Hepatocyte (in vitro differentiated cells): ENCODE results near the gene ITPR1. TPM values are rescaled to one million over a fixed set of nuclear protein-coding genes. Genes with fewer than 3 reads are reported as not detected.

Experiments used
- DNase-seq: peaks from one replicate; pipeline ENCODE4 v3.0.0-alpha.2; 2016; ENCODE audit warnings: low spot score
- H2AFZ ChIP-seq: fragments of 200-600 bp; sonication (generic); 2 replicates; pipeline ENCODE4 v1.6.0; 2016; ENCODE audit warnings: antibody characterized with exemption, mild to moderate bottlenecking
- H3K27ac ChIP-seq: fragments of 200-600 bp; sonication (generic); 2 replicates; pipeline ENCODE4 v1.5.1; 2016; ENCODE audit warnings: mild to moderate bottlenecking
- H3K27me3 ChIP-seq: fragments of 200-600 bp; sonication (generic); 2 replicates; pipeline ENCODE4 v1.6.1; 2016
- H3K36me3 ChIP-seq: fragments of 200-600 bp; sonication (generic); replicated peaks from 2 replicates; pipeline ENCODE4 v1.5.1; 2016; ENCODE audit warnings: low read depth; ENCODE audit not compliant: insufficient read depth
- H3K4me1 ChIP-seq: fragments of 200-600 bp; sonication (generic); 2 replicates; pipeline ENCODE4 v1.5.1; 2016; ENCODE audit warnings: mild to moderate bottlenecking, moderate library complexity; ENCODE audit not compliant: insufficient read depth
- H3K4me2 ChIP-seq: fragments of 200-600 bp; sonication (generic); 2 replicates; pipeline ENCODE4 v1.6.0; 2016
- H3K4me3 ChIP-seq: fragments of 200-600 bp; sonication (generic); 2 replicates; pipeline ENCODE4 v1.5.1; 2016; ENCODE audit warnings: mild to moderate bottlenecking
- H3K79me2 ChIP-seq: fragments of 200-600 bp; sonication (generic); 2 replicates; pipeline ENCODE4 v1.6.0; 2017; ENCODE audit warnings: mild to moderate bottlenecking
- H3K9me2 ChIP-seq: fragments of 200-600 bp; sonication (generic); replicated peaks from 2 replicates; pipeline ENCODE4 v1.6.0; 2017; ENCODE audit warnings: mild to moderate bottlenecking; ENCODE audit not compliant: insufficient read depth
- H3K9me3 ChIP-seq: fragments of 200-600 bp; sonication (generic); 2 replicates; pipeline ENCODE4 v1.5.1; 2016; ENCODE audit warnings: low read depth, mild to moderate bottlenecking
- H4K20me1 ChIP-seq: fragments of 200-600 bp; sonication (generic); 2 replicates; pipeline ENCODE4 v1.6.0; 2016; ENCODE audit warnings: mild to moderate bottlenecking; ENCODE audit not compliant: insufficient read depth, poor library complexity, severe bottlenecking
- CTCF ChIP-seq: fragments of 200-600 bp; sonication (generic); IDR thresholded peaks from 2 replicates; pipeline ENCODE4 v1.5.1; 2016; ENCODE audit warnings: antibody characterized with exemption, mild to moderate bottlenecking; ENCODE audit not compliant: poor library complexity
- EZH2 ChIP-seq: fragments of 200-600 bp; sonication (generic); IDR thresholded peaks from 2 replicates; pipeline ENCODE4 v1.6.1; 2016; ENCODE audit warnings: antibody characterized with exemption, mild to moderate bottlenecking, borderline replicate concordance
- EZH2phosphoT487 ChIP-seq: fragments of 200-600 bp; sonication (generic); IDR thresholded peaks from one replicate; pipeline ENCODE4 v1.6.1; 2018; ENCODE audit warnings: antibody characterized with exemption, mild to moderate bottlenecking, low read depth, moderate library complexity; ENCODE audit not compliant: unreplicated experiment, severe bottlenecking
- WGBS: methylation state at CpG from one replicate; pipeline ENCODE4 v1.1.6; 2016; ENCODE audit warnings: low lambda C conversion rate; ENCODE audit errors: missing lambda C conversion rate; 5-methylcytosine and 5-hydroxymethylcytosine counted together
- polyA plus RNA-seq: library from polyadenylated mRNA; unstranded; fragments of >200 nt; fragmentation: Nextera tagmentation; extraction: Ambion mirVana; gene quantifications from 2 replicates; pipeline ENCODE4 v1.2.1, GENCODE V29; 2016
- total RNA-seq: library from RNA; depleted of rRNA; stranded (reverse); fragments of >200 nt; gene quantifications from 2 replicates; pipeline ENCODE4 v1.2.3, GENCODE V29; 2014

ITPR1 gene
- total and polyA plus RNA-seq, 2 experiments from 2014 or later = 46.8 to 90.8 TPM

GRCh38 chr3:4730719-4731118 is 237.6 kb downstream of the ITPR1 start:
- 94% methylated on average over 7 of the region's 7 CpGs for WGBS
- Histone ChIP-seq H3K27ac (no peak overlapping the region), H3K36me3 (no peaks in the 10 kb centered on the region), H4K20me1 (no peaks in the 10 kb centered on the region), H3K4me1 (peaks cover 5% of the 10 kb centered on the region), H3K79me2 (no peaks in the 10 kb centered on the region), H3K4me3 (no peak overlapping the region), H3K9me2 (no peaks in the 10 kb centered on the region), H3K9me3 (no peaks in the 10 kb centered on the region), H3K4me2 (no peak overlapping the region), H2AFZ (no peak overlapping the region), H3K27me3 (no peaks in the 10 kb centered on the region)
- no peak for DNase-seq
- TF ChIP-seq EZH2phosphoT487 = no peak
- no peak for TF ChIP-seq EZH2
- no peak for TF ChIP-seq CTCF

- Histone ChIP-seq H3K9me2 (no peaks in the 10 kb centered on the region), H3K36me3 (no peaks in the 10 kb centered on the region), H3K27me3 (no peaks in the 10 kb centered on the region), H2AFZ (no peak overlapping the region), H4K20me1 (no peaks in the 10 kb centered on the region), H3K4me3 (no peak overlapping the region), H3K79me2 (no peaks in the 10 kb centered on the region), H3K27ac (no peak overlapping the region), H3K9me3 (no peaks in the 10 kb centered on the region), H3K4me1 (peaks cover 5% of the 10 kb centered on the region), H3K4me2 (no peak overlapping the region)
- WGBS = 81% methylated on average over 6 of the region's 6 CpGs
- no peak for TF ChIP-seq EZH2phosphoT487
- no peak for TF ChIP-seq CTCF
- no peak for TF ChIP-seq EZH2
- no peak for DNase-seq
These were observed 238.5 kb downstream of the ITPR1 start for GRCh38 chr3:4731543-4732111.

GRCh38 chr3:4732925-4733324 is 239.8 kb downstream of the ITPR1 start:
- no peak for DNase-seq
- Histone ChIP-seq H3K4me2 (no peak overlapping the region), H3K9me3 (no peaks in the 10 kb centered on the region), H3K9me2 (no peaks in the 10 kb centered on the region), H3K4me1 (peaks cover 5% of the 10 kb centered on the region), H3K27ac (no peak overlapping the region), H3K79me2 (no peaks in the 10 kb centered on the region), H3K4me3 (no peak overlapping the region), H3K36me3 (no peaks in the 10 kb centered on the region), H3K27me3 (no peaks in the 10 kb centered on the region), H4K20me1 (no peaks in the 10 kb centered on the region), H2AFZ (no peak overlapping the region)
- TF ChIP-seq EZH2 = no peak
- TF ChIP-seq EZH2phosphoT487 = no peak
- TF ChIP-seq CTCF = no peak
- 68% methylated on average over 12 of the region's 12 CpGs for WGBS

- H3K4me3 ChIP-seq = no peak overlapping the region
- no peaks in the 10 kb centered on the region for H3K9me3 ChIP-seq
- WGBS = 87% methylated on average over 2 of the region's 2 CpGs
- no peaks in the 10 kb centered on the region for H3K36me3 ChIP-seq
- H3K9me2 ChIP-seq = no peaks in the 10 kb centered on the region
- H3K4me2 ChIP-seq = no peak overlapping the region
- H4K20me1 ChIP-seq = no peaks in the 10 kb centered on the region
- no peak overlapping the region for H2AFZ ChIP-seq
- peaks cover 5% of the 10 kb centered on the region for H3K4me1 ChIP-seq
- TF ChIP-seq EZH2phosphoT487 = no peak
- no peak for TF ChIP-seq EZH2
- no peak for TF ChIP-seq CTCF
- no peak for DNase-seq
- H3K27me3 ChIP-seq = no peaks in the 10 kb centered on the region
- no peak overlapping the region for H3K27ac ChIP-seq
- no peaks in the 10 kb centered on the region for H3K79me2 ChIP-seq
These were observed 241.3 kb downstream of the ITPR1 start for GRCh38 chr3:4734454-4734853.
